Measurements from ENCODE around the gene SRBD1.

GRCh38 chr2:45345331-45346234 is 265.5 kb downstream of the SRBD1 start:
- no peak for TF ChIP-seq POLR2A (IDR thresholded peaks at IDR 0.05; ENCODE audit: borderline replicate concordance, extremely low read depth, insufficient read depth, insufficient read length)
- no peak for TF ChIP-seq CTCF (IDR thresholded peaks at IDR 0.05 in 2 of 3, conservative IDR thresholded peaks at IDR 0.05 in 1 of 3; ENCODE audit: borderline replicate concordance in 1 of 3, insufficient read depth in 1 of 3, low read depth in 2 of 3, low read length in 2 of 3)
- TF ChIP-seq REST (IDR thresholded peaks at IDR 0.05; ENCODE audit: low read depth) = no peak
- no peak for TF ChIP-seq EZH2phosphoT487 (IDR thresholded peaks at IDR 0.05; ENCODE audit: borderline replicate concordance)
- no peak for TF ChIP-seq SIN3A (IDR thresholded peaks at IDR 0.05; ENCODE audit: low read depth)
- TF ChIP-seq ATF3 (IDR thresholded peaks at IDR 0.05) = no peak
- no peak for TF ChIP-seq ZFX (IDR thresholded peaks at IDR 0.05)
- no peak for TF ChIP-seq EZH2 (IDR thresholded peaks at IDR 0.05)
- no peak for TF ChIP-seq MAX (IDR thresholded peaks at IDR 0.05)
- TF ChIP-seq TCF7L2 (IDR thresholded peaks at IDR 0.05; ENCODE audit: borderline replicate concordance, extremely low read depth, insufficient read depth, insufficient read length) = no peak
- TF ChIP-seq POLR2AphosphoS5 (IDR thresholded peaks at IDR 0.05; ENCODE audit: low read depth, low read length) = no peak

Data from HCT116 (cell line).